ACC112 (cell line): ENCODE results near the gene CYP2W1.
"Not testable (repeated sequence)": the region's sequence is repeated elsewhere in the genome, so short reads cannot be mapped to it uniquely, and the experiment has no call there.

Experiments
- H2AFZ ChIP-seq: fragments of 200-600 bp; sonication (generic); one replicate; pipeline ENCODE4 v1.6.0; 2017; ENCODE audit warnings: antibody characterized with exemption, low read length; ENCODE audit not compliant: unreplicated experiment
- H3K27ac ChIP-seq: fragments of 200-600 bp; sonication (generic); 2 replicates; pipeline ENCODE4 v1.5.1; 2014; ENCODE audit warnings: low read depth, mild to moderate bottlenecking, antibody characterized with exemption, low read length, moderate library complexity
- H3K27me3 ChIP-seq: fragments of 200-600 bp; sonication (generic); 2 replicates; pipeline ENCODE4 v1.6.1; 2014; ENCODE audit warnings: mild to moderate bottlenecking, antibody characterized with exemption, low read length, moderate library complexity, mixed read lengths; ENCODE audit not compliant: insufficient read depth
- H3K36me3 ChIP-seq: fragments of 200-600 bp; sonication (generic); 2 replicates; pipeline ENCODE4 v1.6.1; 2016; ENCODE audit warnings: mild to moderate bottlenecking, antibody characterized with exemption, low read length, moderate library complexity, mixed read lengths; ENCODE audit not compliant: insufficient read depth
- H3K4me1 ChIP-seq: fragments of 200-600 bp; sonication (generic); one replicate; pipeline ENCODE4 v1.6.1; 2016; ENCODE audit warnings: low read length, mixed read lengths; ENCODE audit not compliant: insufficient read depth, unreplicated experiment, control insufficient read depth
- H3K4me3 ChIP-seq: fragments of 200-600 bp; sonication (generic); 2 replicates; pipeline ENCODE4 v1.5.1; 2014; ENCODE audit warnings: mild to moderate bottlenecking, low read depth, low read length
- H3K79me2 ChIP-seq: fragments of 200-600 bp; sonication (generic); one replicate; pipeline ENCODE4 v1.6.0; 2016; ENCODE audit warnings: low read length; ENCODE audit not compliant: control insufficient read depth, unreplicated experiment, insufficient read depth

CYP2W1 gene

GRCh38 chr7:1028775-1029636 is 46.0 kb downstream of the CYP2W1 start:
- Histone ChIP-seq H3K27ac (peak overlapping the region; percentile 83), H2AFZ (peak overlapping the region; percentile 6), H3K4me3 (peak overlapping the region; percentile 76)

DNA sequence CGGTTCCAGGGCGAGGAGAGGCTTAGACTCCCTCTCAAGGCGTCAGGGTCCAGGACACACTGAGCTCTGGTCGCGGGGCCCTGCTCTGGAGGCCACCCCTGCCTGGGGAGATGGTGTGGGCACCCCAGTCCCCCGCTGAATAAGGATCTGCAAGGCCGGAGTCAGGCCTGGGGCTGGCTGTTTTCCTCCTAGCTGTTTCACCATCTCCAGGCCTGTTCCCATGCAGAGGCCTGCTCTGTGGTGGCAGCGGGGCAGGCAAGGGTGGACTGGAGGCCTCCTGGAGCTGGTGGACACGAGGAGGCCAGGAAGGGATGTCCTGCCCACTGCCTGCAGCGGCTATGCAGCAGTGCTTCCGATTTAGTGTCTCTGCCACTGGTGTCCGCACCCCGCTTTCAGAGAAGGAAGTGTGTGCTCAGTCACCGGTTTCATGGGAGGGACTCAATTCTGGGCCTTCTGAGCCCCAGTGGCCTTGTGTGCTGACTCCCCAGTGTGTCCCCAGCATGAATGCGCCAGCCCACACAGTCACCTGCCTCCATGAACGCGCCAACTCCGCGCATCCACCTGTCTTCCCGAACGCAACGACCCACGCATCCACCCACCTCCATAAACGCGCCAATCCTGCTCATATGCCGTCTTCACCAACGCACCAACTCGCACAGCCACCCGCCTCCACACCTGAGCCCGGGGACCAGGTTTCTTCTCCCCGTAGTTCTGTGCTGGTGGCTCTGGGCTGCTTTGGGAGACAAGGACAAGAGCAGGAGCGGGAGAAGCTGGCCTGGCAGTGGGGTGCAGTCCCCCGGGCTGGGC is 46.9 kb downstream of the CYP2W1 start:
- Histone ChIP-seq H3K4me3 (no peak overlapping the region), H3K27ac (no peak overlapping the region), H2AFZ (no peak overlapping the region)

More at GRCh38 chr7:1028775-1029636, 46.0 kb downstream of the CYP2W1 start:
- Histone ChIP-seq H3K79me2 (peaks cover 28% of the 10 kb centered on the region), H3K4me1 (peaks cover 16% of the 10 kb centered on the region), H3K27me3 (no peaks in the 10 kb centered on the region), H3K36me3 (peaks cover 11% of the 10 kb centered on the region; the same call in 1 of the 2 replicates)

GRCh38 chr7:1030444-1031070 is 47.6 kb downstream of the CYP2W1 start:
- Histone ChIP-seq H3K4me3 (no peak overlapping the region), H2AFZ (no peak overlapping the region), H3K36me3 (peaks cover 11% of the 10 kb centered on the region; the same call in 1 of the 2 replicates), H3K4me1 (peaks cover 16% of the 10 kb centered on the region), H3K27ac (no peak overlapping the region), H3K27me3 (no peaks in the 10 kb centered on the region), H3K79me2 (peaks cover 22% of the 10 kb centered on the region)

More for the DNA sequence above, 46.9 kb downstream of the CYP2W1 start:
- H3K4me1 ChIP-seq: peaks cover 16% of the 10 kb centered on the region
- no peaks in the 10 kb centered on the region for H3K27me3 ChIP-seq
- peaks cover 11% of the 10 kb centered on the region; the same call in 1 of the 2 replicates for H3K36me3 ChIP-seq
- peaks cover 27% of the 10 kb centered on the region for H3K79me2 ChIP-seq

GRCh38 chr7:1031716-1032455 is 48.9 kb downstream of the CYP2W1 start:
- Histone ChIP-seq H3K36me3 (no peaks in the 10 kb centered on the region; the same call in 1 of the 2 replicates), H3K4me1 (peaks cover 12% of the 10 kb centered on the region), H3K27ac (no peak overlapping the region), H3K79me2 (peaks cover 9% of the 10 kb centered on the region), H3K27me3 (no peaks in the 10 kb centered on the region), H2AFZ (no peak overlapping the region), H3K4me3 (no peak overlapping the region)

DNA sequence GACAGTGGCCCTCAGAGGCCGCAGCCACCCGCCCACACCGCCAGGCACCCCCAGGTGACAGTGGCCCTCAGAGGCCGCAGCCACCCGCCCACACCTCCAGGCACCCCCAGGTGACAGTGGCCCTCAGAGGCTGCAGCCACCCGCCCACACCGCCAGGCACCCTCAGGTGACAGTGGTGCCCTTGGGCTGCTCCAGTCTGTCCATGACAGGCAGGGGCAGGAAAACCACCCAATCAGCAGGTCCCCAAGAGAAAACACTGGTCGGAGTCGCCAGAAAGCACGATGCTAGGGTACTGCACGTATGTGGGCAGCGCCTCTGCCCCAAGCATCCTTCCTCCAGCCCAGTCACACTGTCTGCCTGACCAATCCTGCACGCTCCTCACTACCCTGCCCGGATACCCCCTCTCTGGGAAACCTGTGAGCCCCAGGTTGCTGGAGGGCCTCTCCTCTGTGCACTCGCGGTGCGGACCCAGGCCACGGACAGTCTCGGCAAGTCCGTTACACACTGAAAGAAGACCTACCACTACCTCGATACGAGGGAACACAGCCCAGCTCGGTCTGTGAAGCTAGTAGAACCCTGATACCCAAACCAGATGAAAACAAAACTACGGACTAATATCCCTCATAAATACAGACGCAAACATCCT is 49.7 kb downstream of the CYP2W1 start:
- Histone ChIP-seq H3K79me2 (peaks cover 1% of the 10 kb centered on the region), H3K4me1 (peaks cover 8% of the 10 kb centered on the region), H3K4me3 (no peak overlapping the region), H2AFZ (no peak overlapping the region), H3K27me3 (no peaks in the 10 kb centered on the region), H3K36me3 (no peaks in the 10 kb centered on the region), H3K27ac (no peak overlapping the region)

DNA sequence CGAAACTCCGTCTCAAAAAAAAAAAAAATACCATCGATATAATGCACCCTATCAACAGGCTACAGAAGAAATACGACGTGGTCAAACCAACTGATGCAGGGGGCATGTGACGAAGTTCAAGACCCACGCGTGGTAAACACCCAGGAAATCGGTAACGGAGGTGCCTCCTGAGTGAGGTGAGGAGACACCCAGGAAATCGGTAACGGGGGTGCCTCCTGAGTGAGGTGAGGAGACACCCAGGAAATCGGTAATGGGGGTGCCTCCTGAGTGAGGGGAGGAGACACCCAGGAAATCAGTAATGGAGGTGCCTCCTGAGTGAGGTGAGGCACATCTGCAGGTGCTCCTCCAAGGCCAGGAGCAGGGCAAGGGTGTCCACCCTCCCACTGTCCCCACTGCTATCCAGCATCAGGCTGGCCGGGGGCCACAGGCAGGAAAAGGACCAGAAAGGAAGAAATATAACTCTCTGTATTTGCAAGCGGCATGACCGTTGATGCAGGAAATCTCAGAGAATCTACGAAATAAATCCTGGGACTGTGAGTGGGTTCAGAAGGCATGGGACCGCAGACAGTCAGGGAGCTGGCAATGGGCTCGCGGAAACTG is 50.7 kb downstream of the CYP2W1 start:
- H3K79me2 ChIP-seq: no peaks in the 10 kb centered on the region
- no peak overlapping the region for H3K4me3 ChIP-seq
- H2AFZ ChIP-seq: no peak overlapping the region
- peaks cover 7% of the 10 kb centered on the region for H3K4me1 ChIP-seq
- no peak overlapping the region for H3K27ac ChIP-seq
- H3K36me3 ChIP-seq: no peaks in the 10 kb centered on the region
- no peaks in the 10 kb centered on the region for H3K27me3 ChIP-seq

DNA sequence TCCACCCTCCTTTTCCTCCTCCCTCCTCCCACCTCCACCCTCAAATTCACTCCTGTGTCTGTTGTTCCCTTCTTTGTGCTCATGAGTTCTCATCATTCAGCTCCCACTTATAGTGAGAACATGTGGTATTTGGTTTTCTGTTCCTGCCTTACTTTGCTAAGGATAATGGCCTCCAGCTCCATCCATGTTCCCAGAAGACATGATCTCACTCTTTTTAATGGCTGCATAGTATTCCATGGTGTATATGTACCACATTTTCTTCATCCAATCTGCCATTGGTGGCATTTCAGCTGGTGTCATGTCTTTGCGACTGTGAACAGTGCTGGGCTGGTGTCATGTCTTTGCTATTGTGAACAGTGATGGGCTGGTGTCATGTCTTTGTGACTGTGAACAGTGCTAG is 51.8 kb downstream of the CYP2W1 start:
- H2AFZ ChIP-seq, H3K27me3 ChIP-seq, H3K36me3 ChIP-seq, H3K27ac ChIP-seq, H3K4me3 ChIP-seq, H3K79me2 ChIP-seq, H3K4me1 ChIP-seq: not testable (repeated sequence)

GRCh38 chr7:1036164-1036928 is 53.4 kb downstream of the CYP2W1 start:
- not testable (repeated sequence) for H3K79me2 ChIP-seq, H3K27me3 ChIP-seq, H2AFZ ChIP-seq, H3K27ac ChIP-seq, H3K36me3 ChIP-seq, H3K4me3 ChIP-seq, H3K4me1 ChIP-seq
